ENCODE results near the gene COA7.
"Not testable (repeated sequence)": the region's sequence is repeated elsewhere in the genome, so short reads cannot be mapped to it uniquely, and the experiment has no call there.

COA7 gene

DNA sequence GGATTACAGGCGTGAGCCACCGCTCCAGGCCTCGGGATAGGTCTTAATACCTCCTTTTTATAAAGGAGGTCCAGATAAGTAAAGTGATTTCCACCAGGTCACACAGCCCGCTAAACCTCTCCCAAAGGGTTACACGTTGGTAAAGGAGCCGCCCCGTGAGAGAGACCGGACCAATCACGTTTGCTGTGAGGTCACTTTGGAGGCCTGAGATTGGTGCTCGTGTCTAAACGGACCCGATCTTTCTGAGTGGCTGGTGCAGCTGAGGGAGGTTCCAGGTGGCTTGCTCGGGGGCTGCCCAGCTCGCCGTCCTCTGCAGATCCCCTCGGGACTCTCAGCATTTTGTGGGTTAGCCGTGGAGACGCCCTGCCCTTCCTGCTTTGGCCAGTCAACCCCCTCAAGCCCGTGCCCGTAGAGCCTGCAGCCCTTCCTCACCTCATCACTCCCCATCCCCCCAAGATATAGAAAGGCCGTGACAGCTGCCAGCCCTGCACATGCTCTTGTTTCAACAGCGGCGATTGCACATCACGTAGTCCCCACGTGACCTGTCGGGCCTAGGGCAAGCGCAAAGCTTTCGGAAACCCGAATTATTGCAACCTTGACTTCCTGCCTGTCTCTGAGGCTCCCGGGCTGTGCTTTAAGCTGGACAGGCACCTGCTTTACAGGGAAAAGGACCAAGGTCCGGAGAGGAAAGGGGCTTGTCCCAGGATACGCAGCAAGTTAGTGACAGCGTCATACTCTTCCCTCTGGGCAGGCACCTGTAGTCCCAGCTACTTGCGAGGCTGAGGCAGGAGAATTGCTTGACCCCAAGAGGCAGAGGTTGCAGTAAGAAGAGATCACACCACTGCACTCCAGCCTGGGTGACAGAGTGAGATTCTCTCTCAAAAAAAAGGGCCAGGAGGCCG is 5.0 kb upstream of the COA7 start:
- DNase-seq, result no peak

DNA sequence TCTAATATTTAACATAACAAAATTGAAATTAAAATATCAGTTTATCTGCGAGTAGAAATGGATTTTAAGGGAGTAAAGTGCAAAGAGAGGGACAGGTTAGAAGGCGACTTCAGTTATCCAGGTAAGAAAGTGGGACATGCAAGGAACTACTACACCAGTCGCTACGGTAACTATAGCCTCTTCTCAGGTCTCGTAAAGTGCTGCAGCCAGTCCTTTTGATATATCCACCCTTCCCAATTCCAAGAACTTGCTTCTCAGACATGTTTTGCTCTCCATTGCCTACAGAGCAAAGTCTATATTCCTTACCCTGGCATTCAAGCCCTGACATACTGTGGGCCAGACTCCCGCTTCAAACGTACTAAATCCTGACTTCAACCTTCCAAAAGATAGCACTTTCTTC is 2.5 kb downstream of the COA7 start:
- no peak for DNase-seq

DNA sequence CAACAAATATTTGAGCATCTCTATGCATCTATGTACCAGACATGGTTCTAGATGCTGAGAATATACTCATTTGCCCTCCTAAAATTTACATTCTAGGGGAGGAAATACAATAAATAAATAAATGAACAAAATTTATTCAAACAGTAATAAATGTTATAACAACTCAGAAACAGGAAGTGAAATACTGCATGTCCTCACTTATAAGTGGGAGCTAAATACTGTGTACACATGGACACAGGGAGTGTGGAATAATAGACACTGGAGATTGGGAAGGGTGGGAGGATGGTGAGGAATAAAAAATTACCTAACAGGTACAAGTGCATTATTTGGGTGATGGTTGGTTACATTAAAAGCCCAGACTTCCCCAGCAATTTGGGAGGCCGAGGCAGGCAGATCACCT is 4.3 kb downstream of the COA7 start:
- no peak for DNase-seq

DNA sequence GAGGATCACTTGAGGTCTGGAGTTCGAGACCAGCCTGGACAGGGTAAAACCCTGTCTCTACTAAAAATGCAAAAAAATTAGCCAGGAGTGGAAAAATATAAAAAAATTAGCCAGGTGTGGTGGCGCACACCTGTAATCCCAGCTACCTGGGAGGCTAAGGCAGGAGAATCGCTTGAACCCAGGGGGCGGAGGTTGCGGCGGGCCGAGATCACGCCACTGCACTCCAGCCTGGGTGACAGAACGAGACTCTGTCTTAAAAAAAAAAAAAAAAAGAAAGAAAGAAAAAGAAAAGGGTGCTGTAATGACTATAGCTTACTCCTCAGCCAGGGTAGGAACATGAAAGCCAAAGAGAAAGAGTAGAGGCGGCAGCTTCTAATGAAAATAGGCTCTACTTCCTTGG is 4.8 kb downstream of the COA7 start:
- not testable (repeated sequence) for DNase-seq

DNA sequence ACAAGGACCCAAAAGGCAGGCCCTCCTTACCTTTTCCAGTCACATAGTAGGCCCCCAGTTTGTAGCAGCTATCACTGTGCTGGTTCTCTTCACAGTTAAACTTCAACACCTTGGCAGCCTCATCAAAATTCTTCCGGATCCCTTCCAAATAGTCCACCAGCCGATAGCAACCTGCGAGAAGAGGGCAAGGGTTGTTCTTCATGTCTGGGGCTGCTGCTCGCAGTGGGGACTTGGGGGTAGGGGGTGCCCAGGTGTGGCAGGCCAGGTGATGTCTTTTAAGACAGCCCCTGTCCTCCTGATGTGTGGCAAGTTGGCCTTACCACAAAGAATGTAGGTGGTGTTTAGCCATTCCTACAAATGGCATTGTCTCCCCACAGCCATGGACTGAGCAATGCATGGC is 5.5 kb downstream of the COA7 start:
- no peak for DNase-seq

DNA sequence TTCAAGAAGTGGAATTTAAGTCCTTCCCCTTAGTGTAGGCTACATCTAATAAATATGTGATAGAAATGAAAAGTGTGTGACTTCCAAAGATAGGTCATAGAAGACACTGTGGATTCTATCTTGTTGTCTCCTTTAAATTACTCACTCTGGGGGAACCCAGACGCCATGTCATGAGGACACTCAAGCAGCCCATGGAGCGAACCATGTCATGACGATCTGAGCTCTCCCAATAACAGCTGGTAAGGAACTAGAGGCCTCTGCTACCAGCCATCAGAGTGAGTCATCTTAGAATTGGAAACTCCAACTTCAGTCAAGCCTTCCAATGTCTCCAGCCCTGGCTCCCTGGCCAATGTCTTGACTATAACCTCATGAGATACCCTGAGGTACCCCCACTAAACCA is 6.3 kb downstream of the COA7 start:
- no peak for DNase-seq

DNA sequence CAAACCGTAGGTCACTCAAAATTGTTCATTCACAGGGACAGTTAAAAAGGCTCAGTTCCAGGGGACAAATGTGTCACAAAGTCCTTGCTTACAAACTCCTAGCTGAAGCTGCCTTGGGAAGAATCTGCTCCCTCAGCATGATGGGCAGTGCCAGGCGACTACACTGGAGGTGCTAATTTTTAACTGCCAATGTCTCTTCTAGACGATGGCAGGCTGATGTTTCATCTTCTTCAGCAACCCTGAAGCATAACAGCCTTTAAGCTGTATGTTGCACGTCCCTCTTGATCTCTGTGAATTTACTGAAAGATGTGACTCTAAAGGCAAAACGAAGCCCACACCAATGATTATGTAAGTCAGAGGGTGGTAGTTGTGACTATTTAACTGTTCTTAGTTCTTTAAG is 11.3 kb downstream of the COA7 start:
- no peak for DNase-seq

DNA sequence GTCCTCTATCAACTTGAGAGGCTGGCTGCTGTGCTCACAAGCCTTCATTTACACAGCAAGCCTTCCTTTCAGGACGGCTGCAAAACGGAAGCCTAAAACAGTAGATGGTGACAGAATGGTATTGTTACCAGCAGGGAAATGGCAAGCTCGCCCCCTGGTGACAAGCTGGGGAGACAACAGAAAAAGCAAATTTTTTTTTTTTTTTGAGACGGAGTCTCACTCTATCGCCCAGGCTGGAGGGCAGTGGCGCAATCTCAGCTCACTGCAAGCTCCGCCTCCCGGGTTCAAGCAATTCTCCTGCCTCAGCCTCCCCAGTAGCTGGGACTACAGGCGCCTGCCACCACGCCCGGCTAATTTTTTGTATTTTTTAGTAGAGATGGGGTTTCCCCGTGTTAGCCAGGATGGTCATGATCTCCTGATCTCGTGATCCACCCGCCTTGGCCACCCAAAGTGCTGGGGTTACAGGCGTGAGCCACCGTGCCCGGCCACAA is 11.8 kb downstream of the COA7 start:
- DNase-seq, result peak; percentile 80 to 82

DNA sequence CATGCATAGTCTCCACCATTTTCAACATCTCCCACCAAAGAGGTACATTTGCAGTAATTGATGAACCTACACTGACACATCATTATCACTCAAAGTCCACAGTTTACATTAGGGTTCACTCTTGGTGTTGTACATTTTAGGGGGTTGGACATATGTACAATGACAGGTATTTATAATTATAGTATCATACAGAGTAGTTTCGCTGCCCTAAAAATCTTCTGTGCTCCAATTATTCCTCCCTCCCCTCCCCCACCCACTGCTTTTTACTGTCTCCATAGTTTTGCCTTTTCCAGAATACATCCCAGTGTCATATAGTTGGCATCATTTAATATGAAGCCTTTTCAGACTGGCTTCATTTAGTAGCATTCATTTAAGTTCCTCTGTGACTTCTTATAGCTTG is 13.6 kb downstream of the COA7 start:
- DNase-seq, result no peak

DNA sequence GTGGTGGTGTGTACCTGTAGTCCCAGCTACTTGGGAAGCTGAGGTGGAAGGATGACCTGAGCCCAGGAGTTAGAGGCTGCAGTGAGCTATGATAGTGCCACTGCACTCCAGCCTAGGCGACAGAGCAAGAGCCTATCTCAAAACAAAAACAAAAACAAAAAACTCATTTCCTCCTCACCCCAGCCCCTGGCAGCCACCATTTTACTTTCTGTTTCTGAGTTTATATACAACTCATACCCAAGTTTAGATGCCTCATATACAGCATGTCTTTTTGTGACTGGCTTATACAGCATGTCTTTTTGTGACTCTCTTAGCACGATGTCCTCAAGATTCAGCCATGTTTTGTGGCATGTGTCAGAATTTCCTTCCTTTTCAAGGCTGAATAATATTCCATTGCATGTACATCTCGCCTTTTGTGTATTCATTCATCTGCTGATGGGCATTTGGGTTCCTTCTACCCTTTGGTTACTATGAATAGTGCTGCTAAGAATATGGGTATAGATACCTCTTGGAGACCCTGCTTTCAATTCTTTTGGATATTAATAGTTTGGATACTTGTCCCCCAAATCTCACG is 14.7 kb downstream of the COA7 start:
- no peak for DNase-seq

DNA sequence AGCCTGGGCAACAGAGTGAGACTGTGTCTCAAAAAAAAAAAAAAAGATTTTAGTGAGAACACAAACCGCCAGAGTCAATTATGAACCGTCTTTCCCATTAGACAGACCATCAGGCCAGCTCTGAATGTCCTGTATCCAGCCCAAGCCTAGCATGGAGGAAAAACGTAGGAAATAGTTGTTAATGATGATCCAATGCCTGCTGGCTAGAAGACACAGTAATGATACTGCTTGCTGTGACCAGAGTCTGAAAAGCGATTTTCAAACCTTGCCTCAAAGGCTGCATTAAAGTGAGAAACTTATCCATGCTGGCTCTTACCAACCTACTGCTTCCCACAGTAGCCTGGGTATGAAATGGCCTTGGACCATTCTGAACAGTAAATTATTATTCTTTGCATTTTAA is 17.0 kb downstream of the COA7 start:
- no peak for DNase-seq

DNA sequence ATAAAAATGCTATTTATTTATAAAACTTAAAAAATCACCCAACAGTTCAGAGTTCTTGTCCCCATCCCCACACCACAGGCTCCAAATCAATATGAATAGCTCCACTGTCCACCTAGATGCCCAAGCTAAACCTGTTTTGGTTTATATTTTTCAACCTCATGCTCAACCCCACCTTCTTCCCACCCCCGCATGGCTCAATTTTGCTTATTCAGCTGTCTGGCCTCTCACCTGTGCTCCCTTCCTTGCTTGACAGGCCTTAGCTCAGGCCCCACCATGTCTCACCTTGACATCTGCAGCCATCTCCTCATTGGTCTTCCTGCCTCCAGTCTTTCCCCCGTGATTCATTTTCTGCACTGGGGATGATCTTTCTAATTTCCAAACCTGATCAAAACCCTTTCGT is 17.8 kb downstream of the COA7 start:
- no peak for DNase-seq

DNA sequence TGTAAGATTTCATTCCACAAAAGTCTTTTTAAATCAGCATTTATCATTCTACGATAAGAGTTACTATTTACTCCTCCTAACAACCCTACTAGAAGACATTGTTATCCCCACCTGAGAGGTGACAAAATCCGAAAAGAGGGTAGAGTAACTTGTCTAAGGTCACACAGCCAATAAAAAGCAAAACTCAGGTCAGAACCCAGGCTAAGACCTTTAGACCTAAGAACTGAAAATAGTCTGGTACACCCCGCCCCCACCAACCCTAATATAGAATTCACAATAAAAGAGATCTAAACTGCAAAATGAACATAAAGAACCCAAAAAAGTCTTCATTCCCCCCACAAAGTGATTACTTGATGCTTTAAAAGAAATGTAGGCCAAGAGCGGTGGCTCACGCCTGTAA is 18.6 kb downstream of the COA7 start:
- no peak for DNase-seq

DNA sequence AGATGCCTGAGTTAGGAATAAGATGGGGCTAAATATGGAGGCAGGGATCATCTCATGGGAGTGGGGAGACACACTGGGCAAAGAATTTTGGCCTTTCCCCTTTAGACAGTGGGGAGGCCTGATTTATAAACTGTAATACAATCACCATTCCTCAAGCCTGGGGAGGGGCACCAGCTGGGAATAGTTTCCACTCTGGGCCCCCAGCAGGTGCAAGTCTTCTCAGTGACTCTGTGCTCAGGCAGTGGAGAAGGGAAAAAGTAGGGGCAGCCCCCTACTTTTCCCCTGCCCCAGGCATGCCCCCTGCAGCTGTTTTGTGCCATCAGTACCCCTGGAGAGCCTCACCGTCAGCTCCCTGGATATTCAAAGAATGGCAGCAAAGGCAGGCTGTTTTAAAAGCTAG is 19.1 kb downstream of the COA7 start:
- peak in 1 of 2 experiments; percentile 3 for DNase-seq

DNA sequence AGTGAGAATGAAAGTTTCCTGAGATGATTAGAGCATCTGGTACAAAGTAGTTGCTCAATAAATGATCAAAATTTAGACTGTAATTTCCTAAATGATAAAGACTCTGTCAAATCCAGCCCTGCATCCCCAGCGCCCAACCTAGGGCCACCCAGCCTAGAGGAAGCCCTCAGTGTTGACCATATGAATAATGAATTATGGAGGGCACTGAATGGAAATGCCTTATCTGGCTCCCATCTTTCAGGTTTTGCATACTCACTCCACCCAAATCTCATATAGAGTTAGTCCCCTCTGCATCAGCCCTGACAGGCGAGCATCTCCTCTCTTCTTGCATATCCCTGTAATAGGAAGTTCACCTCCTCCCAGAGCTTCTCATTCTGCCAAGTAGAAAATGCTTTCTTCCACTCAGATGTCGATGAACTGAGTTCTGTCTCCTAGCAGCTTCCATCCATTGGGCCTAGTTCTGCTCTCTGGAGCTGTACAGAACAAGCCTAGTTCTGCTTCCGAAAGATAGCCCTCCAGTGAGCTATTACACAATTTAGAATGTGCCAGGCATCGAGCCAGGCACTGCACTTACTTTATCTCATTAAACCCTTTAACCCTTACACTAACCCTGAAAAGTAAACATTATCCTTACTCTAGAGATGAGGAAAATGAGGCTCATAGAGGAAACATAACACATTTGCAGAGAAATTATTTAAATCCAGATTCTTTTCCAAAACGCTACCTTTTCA is 20.9 kb downstream of the COA7 start:
- no peak for DNase-seq

DNA sequence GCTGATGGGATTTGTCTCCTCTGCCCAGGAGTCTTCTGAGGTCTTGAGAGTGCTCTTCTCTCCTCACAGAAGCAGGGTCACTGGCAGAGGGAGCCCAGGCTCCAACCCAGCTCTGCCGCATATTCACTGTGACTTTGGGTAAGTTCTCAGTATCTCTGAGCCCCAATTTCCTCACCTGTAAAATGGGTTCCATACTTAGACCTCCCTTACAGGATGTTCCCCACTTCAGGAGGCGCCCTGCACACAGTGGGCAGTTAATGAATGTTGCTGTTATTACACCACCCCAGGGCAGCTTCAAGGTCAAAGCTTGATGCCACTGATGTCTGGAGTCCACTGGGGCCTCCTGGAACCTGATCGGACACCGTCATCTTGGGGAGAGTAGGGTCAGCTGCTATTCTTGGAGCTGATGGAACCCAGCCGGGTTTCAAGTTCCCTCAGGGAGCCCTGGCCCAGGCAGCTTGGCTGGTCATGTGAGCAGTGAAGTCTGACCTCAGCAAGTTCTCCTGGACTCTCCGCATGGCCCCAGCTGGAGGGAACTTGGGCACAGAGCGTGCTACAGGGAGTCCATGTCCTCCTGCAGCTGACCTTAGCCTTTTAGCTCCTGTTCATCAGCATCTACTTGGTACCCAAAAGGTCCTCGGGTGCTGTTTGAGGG is 21.8 kb downstream of the COA7 start:
- DNase-seq, result no peak

DNA sequence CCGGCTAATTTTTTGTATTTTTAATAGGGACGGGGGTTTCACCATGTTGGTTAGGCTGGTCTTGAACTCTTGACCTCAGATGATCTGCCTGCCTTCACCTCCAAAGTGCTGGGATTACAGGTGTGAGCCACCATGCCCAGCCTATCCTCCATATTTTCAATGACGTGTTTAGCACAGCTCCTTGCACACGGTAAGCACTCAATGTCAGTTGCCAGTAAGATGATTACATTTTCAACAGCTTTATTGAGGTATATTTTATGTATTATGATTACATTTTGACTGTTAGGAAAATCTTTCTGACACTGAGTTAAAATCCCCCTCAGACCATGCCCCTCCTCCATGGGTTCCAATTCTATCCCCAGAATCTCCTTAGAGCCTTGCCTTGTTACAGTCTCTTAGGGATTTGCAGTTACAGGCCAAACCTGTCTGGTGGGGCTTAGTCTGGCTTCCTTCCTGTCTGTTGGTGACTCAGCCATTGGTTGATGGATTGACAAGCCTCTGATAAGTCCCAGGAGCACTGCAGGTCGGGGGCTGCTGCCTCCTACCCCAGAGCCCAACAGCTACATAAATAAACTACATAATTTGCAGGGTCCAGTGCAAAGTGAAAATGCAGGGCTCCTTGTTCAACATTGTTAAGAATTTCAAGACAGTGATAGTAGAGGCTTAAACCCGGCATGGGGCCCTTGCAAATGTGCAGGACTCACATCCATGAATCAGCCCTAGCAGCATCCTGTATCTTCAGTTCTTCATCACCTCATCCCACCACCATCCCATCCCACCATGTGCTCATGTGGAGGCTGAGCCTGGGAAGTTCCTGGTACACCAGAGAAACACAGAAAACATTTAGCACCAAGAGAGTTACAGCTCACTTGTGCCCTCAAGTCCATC is 23.4 kb downstream of the COA7 start:
- no peak for DNase-seq

DNA sequence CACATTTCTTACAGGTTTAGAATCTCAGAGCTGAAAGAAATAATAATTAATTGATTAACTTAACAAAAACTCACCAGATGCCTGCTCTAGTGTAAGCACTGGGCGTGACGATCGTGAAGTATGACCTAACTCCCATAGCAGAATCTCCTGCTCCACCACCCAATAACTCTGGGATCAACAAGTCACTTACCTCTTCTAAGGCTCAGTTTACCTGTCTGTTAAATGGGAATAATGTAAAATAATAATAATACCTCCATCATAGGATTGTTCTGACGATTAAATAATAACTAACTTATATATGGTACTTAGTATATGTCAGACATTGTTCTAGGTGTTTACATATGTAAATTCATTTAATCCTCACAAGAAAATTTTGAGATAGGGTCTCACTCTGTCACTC is 24.6 kb downstream of the COA7 start:
- no peak for DNase-seq

DNA sequence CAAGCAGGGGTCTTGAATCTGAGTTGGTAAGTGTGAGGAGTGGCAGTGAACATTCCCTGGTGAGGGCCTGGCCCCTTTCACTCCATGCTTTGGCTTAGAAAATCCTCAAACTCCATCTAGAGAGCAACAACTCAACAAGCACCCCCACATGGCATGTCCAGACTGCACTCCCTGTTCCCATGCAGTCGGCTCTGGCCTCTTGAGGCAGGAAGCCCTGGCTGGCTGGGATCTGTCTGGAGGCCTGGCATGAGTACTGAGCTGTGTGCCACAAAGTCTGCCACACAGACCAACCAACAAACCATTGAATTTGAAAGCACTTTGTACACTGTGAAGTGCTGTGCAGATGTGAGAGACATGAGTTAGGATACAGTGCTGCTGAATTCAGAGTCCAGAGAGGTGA is 25.2 kb downstream of the COA7 start:
- no peak for DNase-seq

DNA sequence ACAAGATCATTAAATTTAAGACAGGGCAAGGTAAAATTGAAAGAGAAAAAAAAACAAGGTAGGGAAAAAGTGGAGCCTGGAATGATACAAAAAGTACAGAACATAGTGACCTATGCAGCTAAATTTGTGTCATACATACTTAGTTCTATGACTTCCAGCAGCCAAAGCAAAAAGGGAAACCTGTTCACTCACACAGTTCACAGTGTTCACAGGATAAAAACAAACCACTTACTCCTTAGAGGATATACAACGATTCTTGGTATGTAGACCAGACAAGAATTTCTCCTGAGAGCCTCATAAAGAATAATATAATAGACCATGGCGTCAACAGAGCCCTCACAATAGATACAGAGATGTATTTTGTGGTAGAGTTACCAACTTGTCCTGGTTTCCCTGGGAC is 27.5 kb downstream of the COA7 start:
- DNase-seq, result no peak

DNA sequence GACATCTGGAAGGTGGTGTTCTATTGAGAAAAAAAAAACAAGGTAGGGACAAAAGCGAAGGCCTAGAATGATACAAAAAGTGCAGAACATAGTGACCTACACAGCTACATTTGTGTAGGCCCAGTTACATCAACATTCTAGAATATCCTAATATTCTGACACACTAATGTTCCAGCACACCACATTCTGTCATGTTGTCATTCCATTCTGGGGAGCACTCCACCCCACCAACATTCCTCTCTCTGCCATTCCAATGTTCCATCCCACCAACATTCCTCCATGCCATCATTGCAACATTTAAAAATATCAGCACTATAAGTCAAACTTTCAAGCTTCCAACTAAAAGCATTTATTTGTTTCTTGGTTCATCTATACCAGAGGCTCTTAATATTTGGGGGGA is 28.5 kb downstream of the COA7 start:
- no peak for DNase-seq

DNA sequence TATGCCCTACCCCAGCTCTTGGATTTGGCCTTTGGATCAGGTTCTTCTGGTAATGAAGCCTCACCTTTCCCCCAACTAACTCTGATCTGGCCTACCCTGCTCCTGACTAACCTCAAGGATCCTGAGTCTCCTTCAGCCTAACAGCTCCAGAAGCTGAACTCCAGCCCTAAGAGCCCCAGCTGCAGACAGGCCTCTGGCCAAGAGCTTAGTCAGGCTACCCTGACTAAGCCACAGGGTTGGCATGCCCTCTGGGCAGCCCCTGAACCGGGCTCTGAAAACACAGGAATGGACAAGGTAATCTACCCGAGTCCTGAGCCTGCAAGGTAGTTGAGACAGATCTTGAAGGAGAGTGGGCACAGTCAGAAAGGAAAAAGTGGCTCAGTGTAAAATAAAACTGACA is 29.4 kb downstream of the COA7 start:
- no peak for DNase-seq
